Chondrocyte (in vitro differentiated cells): ENCODE data around the gene ZNF677. TPM values are rescaled to one million over a fixed set of nuclear protein-coding genes. Genes with fewer than 3 reads are reported as not detected.
"Not testable (repeated sequence)": the region's sequence is repeated elsewhere in the genome, so short reads cannot be mapped to it uniquely, and the experiment has no call there.

ENCODE experiments used
- DNase-seq: peaks from one replicate; pipeline ENCODE4 v3.0.0; 2021; ENCODE audit warnings: mixed read lengths, low spot score
- H3K27ac Mint-ChIP-seq: one replicate; pipeline ENCODE4 v1.8.0; 2021; ENCODE audit warnings: mild to moderate bottlenecking, moderate library complexity, mixed read lengths; ENCODE audit not compliant: unreplicated experiment
- H3K27me3 Mint-ChIP-seq: 2 replicates; pipeline ENCODE4 v1.8.0; 2021; ENCODE audit warnings: low read depth, mixed read lengths
- H3K36me3 Mint-ChIP-seq: 2 replicates; pipeline ENCODE4 v1.8.0; 2021; ENCODE audit warnings: low read depth, mixed read lengths
- H3K4me1 Mint-ChIP-seq: 2 replicates; pipeline ENCODE4 v1.8.0; 2021; ENCODE audit warnings: low read depth, mild to moderate bottlenecking, mixed read lengths
- H3K4me3 Mint-ChIP-seq: one replicate; pipeline ENCODE4 v1.8.0; 2021; ENCODE audit warnings: mild to moderate bottlenecking, moderate library complexity, mixed read lengths; ENCODE audit not compliant: unreplicated experiment
- H3K9me3 Mint-ChIP-seq: 2 replicates; pipeline ENCODE4 v1.8.0; 2021; ENCODE audit warnings: low read depth, mixed read lengths
- total RNA-seq: library from RNA; stranded (reverse); gene quantifications from 3 replicates; pipeline ENCODE4 v1.2.1, GENCODE V29; 2021
- TF ChIP-seq, protein P1 (sequence below): fragments of 200-600 bp; sonication (generic); IDR thresholded peaks from 2 replicates; pipeline ENCODE4 v1.5.0; 2021; ENCODE audit warnings: antibody characterized with exemption, mild to moderate bottlenecking, moderate library complexity

The ZNF677 gene
- total RNA-seq, 1 donor from 2014 or later: 21.2 TPM

DNA sequence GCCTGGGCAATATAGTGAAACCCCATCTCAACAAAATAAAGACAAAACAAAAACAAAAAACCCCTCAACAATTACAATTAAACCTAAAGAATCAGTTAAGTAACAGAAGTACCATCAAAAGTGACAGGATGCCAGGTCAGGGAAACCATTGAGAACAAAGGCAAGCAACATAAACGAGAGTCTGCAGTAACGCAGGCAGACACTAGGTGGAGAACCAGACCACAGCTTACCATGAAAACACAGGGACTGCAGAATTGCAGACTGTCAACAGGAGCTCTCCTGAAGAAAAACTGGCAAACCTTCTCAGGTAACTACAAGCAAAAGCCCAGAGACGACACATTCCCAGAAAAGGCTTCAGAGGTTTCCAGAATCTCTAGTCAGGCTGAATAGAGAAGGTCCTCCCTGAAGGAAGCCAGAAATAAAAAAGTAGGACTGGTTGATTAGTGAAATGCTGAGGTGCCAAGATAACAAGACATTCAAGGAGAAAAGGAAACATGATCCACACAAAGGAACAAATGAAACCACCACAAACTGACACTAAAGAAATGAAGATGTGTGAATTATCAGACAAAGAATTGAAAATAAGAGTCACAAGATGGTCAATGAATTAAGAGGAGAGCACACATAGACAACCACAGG, 59.3 kb downstream of the ZNF677 start:
- TF ChIP-seq, protein P1, sequence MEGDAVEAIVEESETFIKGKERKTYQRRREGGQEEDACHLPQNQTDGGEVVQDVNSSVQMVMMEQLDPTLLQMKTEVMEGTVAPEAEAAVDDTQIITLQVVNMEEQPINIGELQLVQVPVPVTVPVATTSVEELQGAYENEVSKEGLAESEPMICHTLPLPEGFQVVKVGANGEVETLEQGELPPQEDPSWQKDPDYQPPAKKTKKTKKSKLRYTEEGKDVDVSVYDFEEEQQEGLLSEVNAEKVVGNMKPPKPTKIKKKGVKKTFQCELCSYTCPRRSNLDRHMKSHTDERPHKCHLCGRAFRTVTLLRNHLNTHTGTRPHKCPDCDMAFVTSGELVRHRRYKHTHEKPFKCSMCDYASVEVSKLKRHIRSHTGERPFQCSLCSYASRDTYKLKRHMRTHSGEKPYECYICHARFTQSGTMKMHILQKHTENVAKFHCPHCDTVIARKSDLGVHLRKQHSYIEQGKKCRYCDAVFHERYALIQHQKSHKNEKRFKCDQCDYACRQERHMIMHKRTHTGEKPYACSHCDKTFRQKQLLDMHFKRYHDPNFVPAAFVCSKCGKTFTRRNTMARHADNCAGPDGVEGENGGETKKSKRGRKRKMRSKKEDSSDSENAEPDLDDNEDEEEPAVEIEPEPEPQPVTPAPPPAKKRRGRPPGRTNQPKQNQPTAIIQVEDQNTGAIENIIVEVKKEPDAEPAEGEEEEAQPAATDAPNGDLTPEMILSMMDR: peak; percentile 91
- Mint-ChIP-seq H3K36me3 (peaks cover 18% of the 10 kb centered on the region), H3K27ac (peak overlapping the region; percentile 27), H3K9me3 (peaks cover 16% of the 10 kb centered on the region), H3K4me1 (peaks cover 28% of the 10 kb centered on the region), H3K4me3 (peak overlapping the region; percentile 21), H3K27me3 (no peaks in the 10 kb centered on the region)
- DNase-seq: no peak

DNA sequence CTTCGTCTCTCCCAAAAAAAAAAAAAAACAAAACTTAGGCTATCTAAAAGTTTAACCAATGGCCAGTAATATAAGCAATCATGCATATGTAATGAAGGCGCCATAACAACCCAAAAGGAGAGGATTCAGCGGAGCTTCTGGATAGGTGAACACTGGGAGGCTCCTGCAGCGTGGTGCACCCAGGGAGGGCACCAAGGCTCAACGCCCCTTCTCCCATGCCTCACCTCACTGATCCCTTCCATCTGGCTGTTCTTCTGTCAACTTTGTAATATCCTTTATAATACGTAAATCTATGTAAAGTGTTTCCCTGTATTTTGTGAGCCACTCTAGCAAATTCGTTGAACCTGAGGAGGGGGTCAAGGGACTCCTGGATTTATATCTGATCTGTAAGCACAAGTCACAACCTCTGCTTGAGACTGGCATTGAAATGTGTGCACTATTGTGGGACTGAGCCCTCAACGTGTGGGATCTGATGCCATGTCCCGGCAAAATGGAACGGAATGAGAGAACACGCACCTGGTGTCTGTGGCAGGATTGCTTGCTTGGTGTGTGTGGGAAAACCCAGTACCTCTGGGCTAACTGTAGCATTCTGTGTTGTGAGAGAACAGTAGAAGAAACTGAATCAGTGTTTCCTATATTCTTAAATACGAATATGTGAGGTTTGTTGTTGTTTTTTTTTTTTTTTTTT, 61.0 kb downstream of the ZNF677 start:
- H3K27me3 Mint-ChIP-seq: no peaks in the 10 kb centered on the region
- peaks cover 28% of the 10 kb centered on the region for H3K4me1 Mint-ChIP-seq
- H3K4me3 Mint-ChIP-seq: peak overlapping the region; percentile 92
- H3K27ac Mint-ChIP-seq: no peak overlapping the region
- no peak for DNase-seq
- peaks cover 3% of the 10 kb centered on the region for H3K9me3 Mint-ChIP-seq
- H3K36me3 Mint-ChIP-seq: peaks cover 13% of the 10 kb centered on the region
- TF ChIP-seq, protein P1: no peak

DNA sequence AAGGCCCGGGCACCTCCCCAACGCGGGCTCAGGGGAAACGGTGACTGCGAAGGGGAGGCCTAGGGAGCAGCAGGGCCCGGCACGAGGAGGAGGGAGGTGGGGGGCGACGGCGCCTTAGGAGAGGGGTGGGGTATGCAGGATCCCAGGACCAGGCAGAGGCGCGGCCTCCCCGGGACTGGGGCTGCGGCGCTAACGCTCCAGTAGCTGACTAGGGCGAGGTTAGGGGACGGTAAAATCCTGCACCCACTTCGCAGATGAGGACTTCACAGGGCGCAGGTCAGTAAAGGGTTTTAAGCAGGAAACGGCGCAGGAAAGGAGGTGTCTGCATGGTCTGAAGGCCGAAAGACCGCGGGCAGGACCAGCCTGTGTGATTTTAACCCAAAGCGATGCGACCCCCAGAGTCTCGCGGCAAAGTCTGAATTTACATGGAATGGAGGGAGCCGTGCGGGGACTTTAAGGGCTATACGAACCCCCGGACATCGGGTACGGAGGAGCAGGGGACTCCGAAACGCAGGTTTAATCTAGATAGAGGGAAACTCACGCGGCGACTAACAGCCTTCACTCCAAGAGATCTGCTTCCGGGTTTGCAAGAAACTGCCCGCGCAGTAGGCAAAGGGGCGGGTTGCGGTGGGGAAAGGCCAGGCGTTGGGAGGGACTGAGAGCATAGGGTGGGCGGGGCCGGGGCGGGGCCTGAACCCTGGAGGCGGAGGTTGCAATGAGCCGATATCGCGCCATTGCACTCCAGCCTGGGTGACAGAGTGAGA, 61.7 kb downstream of the ZNF677 start, which contains the start of gene ZNF665:
TSS of gene ZNF665 (minus strand) at position 588 of the 764 bp plus-strand sequence. CDS start 10,460 bp downstream, outside the sequence.
- peaks cover 28% of the 10 kb centered on the region for H3K4me1 Mint-ChIP-seq
- peak within 1 kb of the TSS; percentile 92 for H3K4me3 Mint-ChIP-seq
- DNase-seq: no peak
- peak within 1 kb of the TSS; percentile 89 for H3K27ac Mint-ChIP-seq
- TF ChIP-seq, protein P1: no peak
- H3K27me3 Mint-ChIP-seq: no peaks in the 10 kb centered on the region
- H3K36me3 Mint-ChIP-seq: peaks cover 13% of the 10 kb centered on the region
- peaks cover 3% of the 10 kb centered on the region for H3K9me3 Mint-ChIP-seq

DNA sequence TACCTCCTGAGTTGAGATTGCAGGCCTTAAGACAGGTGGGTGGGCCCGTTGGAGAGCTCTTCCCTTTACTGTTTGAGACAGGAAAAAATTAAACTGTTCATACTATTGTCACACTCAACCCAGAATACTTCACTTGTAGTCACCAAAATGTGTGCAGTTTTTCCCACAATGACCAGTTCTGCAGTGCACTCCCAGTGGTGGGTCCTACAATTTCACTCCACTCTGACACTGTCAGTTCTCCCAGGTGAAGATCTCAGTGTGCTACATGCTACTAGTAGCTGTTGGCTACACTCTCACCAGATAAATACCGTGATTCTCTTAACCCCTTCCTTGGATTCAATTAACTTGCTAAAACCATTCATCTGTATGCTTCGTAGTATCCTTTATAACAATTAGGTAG, 64.4 kb downstream of the ZNF677 start:
- Mint-ChIP-seq H3K36me3 (peaks cover 10% of the 10 kb centered on the region), H3K4me1 (peaks cover 23% of the 10 kb centered on the region), H3K27me3 (no peaks in the 10 kb centered on the region), H3K9me3 (peaks cover 3% of the 10 kb centered on the region), H3K27ac (no peak overlapping the region), H3K4me3 (no peak overlapping the region)
- no peak for DNase-seq
- TF ChIP-seq, protein P1: no peak

DNA sequence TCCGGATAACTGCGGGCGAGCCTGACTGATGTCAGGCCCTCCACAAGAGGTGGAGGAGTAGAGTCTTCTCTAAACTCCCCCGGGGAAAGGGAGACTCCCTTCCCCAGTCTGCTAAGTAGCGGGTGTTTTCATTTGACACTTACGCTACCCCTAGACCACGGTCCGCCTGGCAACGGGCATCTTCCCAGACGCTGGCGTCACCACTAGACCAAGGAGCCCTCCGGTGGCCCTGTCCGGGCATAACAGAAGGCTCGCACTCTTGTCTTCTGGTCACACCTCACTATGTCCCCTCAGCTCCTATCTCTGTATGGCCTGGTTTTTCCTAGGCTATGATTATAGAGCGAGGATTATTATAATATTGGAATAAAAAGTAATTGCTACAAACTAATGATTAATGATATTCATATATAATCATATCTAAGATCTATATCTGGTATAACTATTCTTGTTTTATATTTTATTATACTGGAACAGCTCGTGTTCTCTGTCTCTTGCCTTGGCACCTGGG, 64.9 kb downstream of the ZNF677 start:
- not testable (repeated sequence) for H3K27ac Mint-ChIP-seq, DNase-seq, H3K9me3 Mint-ChIP-seq, H3K4me3 Mint-ChIP-seq, H3K36me3 Mint-ChIP-seq, H3K27me3 Mint-ChIP-seq
- peaks cover 21% of the 10 kb centered on the region for H3K4me1 Mint-ChIP-seq

Other genes starting within 250 kb of the ZNF677 start
- gene ERVV-1, start 241.0 kb downstream of the ZNF677 start, total RNA-seq: not detected in 3 replicates
- gene ERVV-2, start 210.1 kb downstream of the ZNF677 start, total RNA-seq: not detected in 3 replicates
- gene ZNF160, start 151.5 kb downstream of the ZNF677 start, total RNA-seq: 21.4 to 23.6 TPM (median 22.4 TPM) in 3 replicates
- 6.2 to 10.4 TPM (median 7.3 TPM) in 3 replicates for gene ZNF415, start 122.0 kb downstream of the ZNF677 start, total RNA-seq
- 10.5 to 14.1 TPM (median 11.0 TPM) in 3 replicates for gene ZNF347, start 95.8 kb downstream of the ZNF677 start, total RNA-seq
- gene ZNF665, start 61.5 kb downstream of the ZNF677 start, total RNA-seq: 1.4 to 4.7 TPM (median 3.3 TPM) in 3 replicates
- not detected in 3 replicates for gene VN1R2, start 3.4 kb upstream of the ZNF677 start, total RNA-seq
- gene VN1R4, start 12.8 kb upstream of the ZNF677 start, total RNA-seq: not detected in 3 replicates
- 3.6 to 6.6 TPM (median 4.8 TPM) in 3 replicates for gene ZNF845, start 78.9 kb upstream of the ZNF677 start, total RNA-seq
- gene ZNF525, start 110.8 kb upstream of the ZNF677 start, total RNA-seq: 5.9 to 6.9 TPM (median 6.4 TPM) in 3 replicates
- gene ZNF765, start 140.3 kb upstream of the ZNF677 start, total RNA-seq: 6.5 to 12.2 TPM (median 7.3 TPM) in 3 replicates
- 7.0 to 8.0 TPM (median 8.0 TPM) in 3 replicates for gene ZNF761, start 177.1 kb upstream of the ZNF677 start, total RNA-seq
- gene ZNF813, start 212.9 kb upstream of the ZNF677 start, total RNA-seq: 2.2 to 2.6 TPM (median 2.4 TPM) in 3 replicates